Epithelial cell of esophagus (primary cell): Measurements from ENCODE around the gene KLHL7.
"Not testable (repeated sequence)": the region's sequence is repeated elsewhere in the genome, so short reads cannot be mapped to it uniquely, and the experiment has no call there.

Source experiments
- DNase-seq: peaks from one replicate; pipeline ENCODE4 v3.0.0; 2010; ENCODE audit warnings: low read depth
- H3K4me3 ChIP-seq: 2 replicates; pipeline ENCODE4 v1.5.1; 2011; ENCODE audit warnings: mild to moderate bottlenecking, low read length, control low read depth
- CTCF ChIP-seq: IDR thresholded peaks from 2 replicates; pipeline ENCODE4 v1.5.1; 2011; ENCODE audit warnings: low read depth, mild to moderate bottlenecking, low read length, control low read depth, inconsistent platforms; ENCODE audit not compliant: insufficient read depth; ENCODE audit errors: missing control alignments

Gene KLHL7

DNA sequence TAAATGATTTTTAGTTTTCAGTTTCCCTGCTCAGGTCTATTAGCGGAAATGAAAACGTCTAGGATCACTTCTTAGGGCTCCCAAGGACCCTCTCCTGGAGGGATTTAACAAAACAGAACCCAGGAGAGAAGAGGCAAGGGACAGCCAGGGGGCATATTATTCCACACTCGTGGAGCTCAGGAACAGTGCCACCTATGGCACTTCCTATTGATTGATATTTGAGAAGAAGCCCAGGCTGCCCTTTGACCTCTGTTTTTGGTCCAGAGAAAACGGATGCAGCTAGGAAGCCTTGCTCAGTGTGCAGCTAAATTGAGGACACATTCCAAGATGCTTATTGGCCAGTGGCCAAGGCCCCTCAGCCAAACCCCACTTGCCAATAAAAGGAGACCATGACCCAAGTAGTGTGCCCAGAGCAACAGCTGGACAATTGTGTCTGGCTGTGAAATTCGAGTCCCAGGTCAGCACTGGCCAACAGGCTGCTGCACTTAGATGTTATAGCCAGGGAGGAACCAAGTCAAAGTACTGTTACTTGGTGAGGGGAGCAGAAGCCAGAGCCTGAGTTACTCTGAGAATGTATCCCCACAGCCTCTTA lies 117.0 kb downstream of the KLHL7 start:
- TF ChIP-seq CTCF, result no peak
- H3K4me3 ChIP-seq, result no peak overlapping the region
- no peak for DNase-seq

GRCh38 chr7:23224364-23224763 lies 118.8 kb downstream of the KLHL7 start:
- DNase-seq, H3K4me3 ChIP-seq: not testable (repeated sequence)

GRCh38 chr7:23226844-23227450 lies 121.4 kb downstream of the KLHL7 start:
- no peak overlapping the region for H3K4me3 ChIP-seq
- TF ChIP-seq CTCF, result no peak
- DNase-seq, result no peak
